GM19351 (cell line): ENCODE measurements around the gene HOXA5.

Source experiments
- ATAC-seq: cut with Tn5 transposase; IDR thresholded peaks from one replicate; pipeline ENCODE4 v1.9.1; 2021; ENCODE audit warnings: mild to moderate bottlenecking, moderate library complexity; ENCODE audit not compliant: unreplicated experiment

Gene HOXA5

GRCh38 chr7:27182861-27183681, 39.6 kb upstream of the HOXA5 start:
- ATAC-seq = no peak

GRCh38 chr7:27182285-27182841, 38.9 kb upstream of the HOXA5 start:
- ATAC-seq = no peak

GRCh38 chr7:27181795-27182275, 38.4 kb upstream of the HOXA5 start:
- no peak for ATAC-seq

GRCh38 chr7:27180431-27181420, 37.2 kb upstream of the HOXA5 start:
- no peak for ATAC-seq

- ATAC-seq = no peak
Observed at GRCh38 chr7:27179503-27180430, 36.3 kb upstream of the HOXA5 start.

- no peak for ATAC-seq
Observed at GRCh38 chr7:27179030-27179429, 35.5 kb upstream of the HOXA5 start.

- no peak for ATAC-seq
Observed at GRCh38 chr7:27178366-27178765, 34.9 kb upstream of the HOXA5 start.

GRCh38 chr7:27177795-27178320, 34.4 kb upstream of the HOXA5 start:
- no peak for ATAC-seq

- no peak for ATAC-seq
Observed at GRCh38 chr7:27176962-27177794, 33.7 kb upstream of the HOXA5 start.

- no peak for ATAC-seq
Observed at GRCh38 chr7:27176524-27176845, 33.0 kb upstream of the HOXA5 start.

- ATAC-seq = no peak
Observed at GRCh38 chr7:27175626-27176523, 32.4 kb upstream of the HOXA5 start.

- ATAC-seq = no peak
Observed at GRCh38 chr7:27174874-27175625, 31.6 kb upstream of the HOXA5 start.

GRCh38 chr7:27173956-27174873, 30.7 kb upstream of the HOXA5 start, which contains the start of gene HOXA10:
Gene HOXA10 (minus strand): TSS chr7:27174320. CDS start chr7:27174306, 14 bp downstream.
- ATAC-seq = no peak

- ATAC-seq = no peak
Observed at GRCh38 chr7:27173511-27173955, 30.1 kb upstream of the HOXA5 start.

GRCh38 chr7:27172823-27173510, 29.5 kb upstream of the HOXA5 start:
- ATAC-seq = no peak
